GM23338 (cell line): ENCODE measurements around the gene S100A7. TPM values are rescaled to one million over a fixed set of nuclear protein-coding genes. Genes with fewer than 3 reads are reported as not detected.

Experiments
- ATAC-seq: fragments of 200-7000 bp; cut with Tn5 transposase; 3 replicates; pipeline ENCODE4 v1.9.1; 2020
- DNase-seq: peaks from one replicate; pipeline ENCODE4 v3.0.0-alpha.2; 2015; ENCODE audit warnings: low spot score
- H2AFZ ChIP-seq: fragments of 200-600 bp; sonication (generic); 2 replicates; pipeline ENCODE4 v1.8.0; 2016; ENCODE audit warnings: antibody characterized with exemption, mild to moderate bottlenecking, moderate library complexity
- H3F3A ChIP-seq: fragments of 200-600 bp; sonication (generic); replicated peaks from 2 replicates; pipeline ENCODE4 v1.8.0; 2017; ENCODE audit warnings: antibody characterized with exemption, mixed run types, low read depth
- H3K27ac ChIP-seq: fragments of 200-600 bp; sonication (generic); 2 replicates; pipeline ENCODE4 v1.6.1; 2016; ENCODE audit warnings: low read depth
- H3K27me3 ChIP-seq: fragments of 200-600 bp; sonication (generic); 2 replicates; pipeline ENCODE4 v1.8.0; 2016; ENCODE audit warnings: mild to moderate bottlenecking, mixed run types, moderate library complexity; ENCODE audit not compliant: insufficient read depth
- H3K36me3 ChIP-seq: fragments of 200-600 bp; sonication (generic); 2 replicates; pipeline ENCODE4 v1.8.0; 2016; ENCODE audit warnings: mild to moderate bottlenecking; ENCODE audit not compliant: insufficient read depth
- H3K4me1 ChIP-seq: fragments of 200-600 bp; sonication (generic); 2 replicates; pipeline ENCODE4 v1.8.0; 2016; ENCODE audit warnings: mild to moderate bottlenecking, moderate library complexity; ENCODE audit not compliant: insufficient read depth
- H3K4me2 ChIP-seq: fragments of 200-600 bp; sonication (generic); 2 replicates; pipeline ENCODE4 v1.7.1; 2017; ENCODE audit warnings: mixed run types
- H3K4me3 ChIP-seq: fragments of 200-600 bp; sonication (generic); 2 replicates; pipeline ENCODE4 v1.6.1; 2016; ENCODE audit warnings: mixed run types
- H3K79me2 ChIP-seq: fragments of 200-600 bp; sonication (generic); replicated peaks from 2 replicates; pipeline ENCODE4 v1.8.0; 2017; ENCODE audit warnings: mild to moderate bottlenecking; ENCODE audit not compliant: insufficient read depth
- H3K9me2 ChIP-seq: fragments of 200-600 bp; sonication (generic); 2 replicates; pipeline ENCODE4 v1.8.0; 2017; ENCODE audit not compliant: insufficient read depth
- H4K20me1 ChIP-seq: fragments of 200-600 bp; sonication (generic); replicated peaks from 2 replicates; pipeline ENCODE4 v1.8.0; 2017; ENCODE audit warnings: mild to moderate bottlenecking; ENCODE audit not compliant: insufficient read depth
- H3K27ac Mint-ChIP-seq: 2 replicates; pipeline ENCODE4 v1.8.0; 2020; ENCODE audit warnings: inconsistent platforms, mild to moderate bottlenecking, moderate library complexity, mixed read lengths
- H3K27me3 Mint-ChIP-seq: 3 replicates; pipeline ENCODE4 v1.8.0; 2022; ENCODE audit warnings: low read depth, mild to moderate bottlenecking, moderate library complexity, mixed read lengths, inconsistent platforms; ENCODE audit not compliant: insufficient read depth, poor library complexity
- H3K36me3 Mint-ChIP-seq: 3 replicates; pipeline ENCODE4 v1.8.0; 2021; ENCODE audit warnings: low read depth, mild to moderate bottlenecking, inconsistent platforms, moderate library complexity, mixed read lengths
- H3K4me1 Mint-ChIP-seq: 3 replicates; pipeline ENCODE4 v1.8.0; 2020; ENCODE audit warnings: mild to moderate bottlenecking, inconsistent platforms, mixed read lengths
- H3K4me3 Mint-ChIP-seq: 3 replicates; pipeline ENCODE4 v1.8.0; 2021; ENCODE audit warnings: moderate library complexity, mild to moderate bottlenecking, inconsistent platforms, mixed read lengths
- H3K9me3 Mint-ChIP-seq: 3 replicates; pipeline ENCODE4 v1.8.0; 2020; ENCODE audit warnings: moderate library complexity, mild to moderate bottlenecking, inconsistent platforms, mixed read lengths
- CREB1 ChIP-seq: fragments of 250-450 bp; sonication (Bioruptor Pico); IDR thresholded peaks from 2 replicates; pipeline ENCODE4 v1.5.0; 2020; ENCODE audit warnings: low read depth, mild to moderate bottlenecking, moderate library complexity
- EZH2 ChIP-seq: fragments of 200-600 bp; sonication (generic); IDR thresholded peaks from one replicate; pipeline ENCODE4 v1.8.0; 2017; ENCODE audit warnings: antibody characterized with exemption, mild to moderate bottlenecking, low read depth; ENCODE audit not compliant: unreplicated experiment
- EZH2phosphoT487 ChIP-seq: fragments of 200-600 bp; sonication (generic); IDR thresholded peaks from one replicate; pipeline ENCODE4 v1.8.1; 2018; ENCODE audit warnings: antibody characterized with exemption; ENCODE audit not compliant: unreplicated experiment
- JUNB ChIP-seq: IDR thresholded peaks from one replicate; pipeline ENCODE4 v1.6.1; 2016; ENCODE audit warnings: antibody characterized with exemption; ENCODE audit not compliant: unreplicated experiment
- NANOG ChIP-seq: IDR thresholded peaks from 2 replicates; pipeline ENCODE4 v1.6.1; 2016; ENCODE audit warnings: antibody characterized with exemption, borderline replicate concordance
- POLR2AphosphoS5 ChIP-seq: IDR thresholded peaks from 2 replicates; pipeline ENCODE4 v1.6.1; 2016; ENCODE audit warnings: antibody characterized with exemption, low read depth
- STAT1 ChIP-seq: IDR thresholded peaks from one replicate; pipeline ENCODE4 v1.6.1; 2016; ENCODE audit warnings: antibody characterized with exemption; ENCODE audit not compliant: unreplicated experiment
- ZNF114 ChIP-seq: fragments of 250-450 bp; sonication (Bioruptor Pico); IDR thresholded peaks from 2 replicates; pipeline ENCODE4 v1.5.0; 2020; ENCODE audit warnings: mild to moderate bottlenecking, moderate library complexity
- ZNF331 ChIP-seq: fragments of 250-450 bp; sonication (Bioruptor Pico); IDR thresholded peaks from 2 replicates; pipeline ENCODE4 v1.5.0; 2020; ENCODE audit warnings: low read depth, mild to moderate bottlenecking, moderate library complexity
- long read RNA-seq: library from polyadenylated mRNA; unstranded; transcript quantifications from one replicate; pipeline ENCODE4 v2.0.0, GENCODE V29; 2020; ENCODE audit not compliant: unreplicated experiment
- polyA plus RNA-seq: library from polyadenylated mRNA; unstranded; fragments of >200 nt; fragmentation: Nextera tagmentation; extraction: Ambion mirVana; gene quantifications from 2 replicates; pipeline ENCODE4 v1.2.1, GENCODE V29; 2016
- total RNA-seq: library from RNA; depleted of rRNA; stranded (reverse); fragments of >200 nt; shearing (Covaris generic); gene quantifications from 2 replicates; pipeline ENCODE4 v1.2.3, GENCODE V29; 2014; rRNA removed
- TF ChIP-seq, protein P1 (sequence below): IDR thresholded peaks from one replicate; pipeline ENCODE4 v1.6.1; 2018; ENCODE audit warnings: antibody characterized with exemption; ENCODE audit not compliant: unreplicated experiment
- TF ChIP-seq, protein P2 (sequence below): fragments of 250-450 bp; sonication (Bioruptor Pico); IDR thresholded peaks from 2 replicates; pipeline ENCODE4 v1.5.0; 2020; ENCODE audit warnings: mild to moderate bottlenecking, moderate library complexity
- TF ChIP-seq, protein P3 (sequence below): IDR thresholded peaks from 2 replicates; pipeline ENCODE4 v1.6.1; 2016; ENCODE audit warnings: antibody characterized with exemption
- TF ChIP-seq, protein P4 (sequence below), 2 experiments: fragments of 200-600 bp in 1 of 2; sonication (generic) in 1 of 2; conservative IDR thresholded peaks; 2 replicates each; pipeline versions ENCODE4 v1.5.1 to v1.6.1; 2016 to 2017; ENCODE audit warnings: antibody characterized with exemption in 2 of 2, low read depth in 2 of 2, mild to moderate bottlenecking in 2 of 2, moderate library complexity in 1 of 2

Gene S100A7
- not detected in 2 replicates for total RNA-seq
- not detected in 2 replicates for polyA plus RNA-seq
- long read RNA-seq, result 0 reads

DNA sequence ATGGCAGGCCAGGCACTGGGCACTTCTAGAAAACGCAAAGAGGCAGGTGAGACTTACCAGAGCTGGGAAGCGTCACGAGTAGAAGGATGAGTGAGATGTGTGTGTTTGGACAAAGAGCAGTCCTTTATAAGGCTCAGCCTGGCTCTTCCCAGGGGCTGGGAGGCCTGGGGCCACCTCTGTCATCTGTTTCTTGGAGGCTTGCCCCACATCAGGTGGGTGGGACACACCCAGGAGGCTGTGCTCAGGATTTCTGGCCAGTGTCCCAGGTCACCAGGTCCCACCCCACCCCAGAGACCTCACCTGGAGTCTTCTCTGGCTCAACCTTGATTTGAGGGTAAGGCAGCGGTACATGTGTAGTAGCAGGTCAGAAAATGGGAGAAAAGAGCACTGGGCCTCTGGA, at the start of gene S100A7:
TSS of gene S100A7 (minus strand) at position 101 of the 400 bp plus-strand sequence. CDS start 1,638 bp downstream, outside the sequence.
- TF ChIP-seq ZNF114 (CRISPR knock-in tag) (no peak), EZH2 (no peak), ZNF331 (CRISPR knock-in tag) (no peak), EZH2phosphoT487 (no peak), CREB1 (no peak), POLR2AphosphoS5 (no peak), STAT1 (no peak), NANOG (no peak), JUNB (no peak)
- TF ChIP-seq, protein P1, sequence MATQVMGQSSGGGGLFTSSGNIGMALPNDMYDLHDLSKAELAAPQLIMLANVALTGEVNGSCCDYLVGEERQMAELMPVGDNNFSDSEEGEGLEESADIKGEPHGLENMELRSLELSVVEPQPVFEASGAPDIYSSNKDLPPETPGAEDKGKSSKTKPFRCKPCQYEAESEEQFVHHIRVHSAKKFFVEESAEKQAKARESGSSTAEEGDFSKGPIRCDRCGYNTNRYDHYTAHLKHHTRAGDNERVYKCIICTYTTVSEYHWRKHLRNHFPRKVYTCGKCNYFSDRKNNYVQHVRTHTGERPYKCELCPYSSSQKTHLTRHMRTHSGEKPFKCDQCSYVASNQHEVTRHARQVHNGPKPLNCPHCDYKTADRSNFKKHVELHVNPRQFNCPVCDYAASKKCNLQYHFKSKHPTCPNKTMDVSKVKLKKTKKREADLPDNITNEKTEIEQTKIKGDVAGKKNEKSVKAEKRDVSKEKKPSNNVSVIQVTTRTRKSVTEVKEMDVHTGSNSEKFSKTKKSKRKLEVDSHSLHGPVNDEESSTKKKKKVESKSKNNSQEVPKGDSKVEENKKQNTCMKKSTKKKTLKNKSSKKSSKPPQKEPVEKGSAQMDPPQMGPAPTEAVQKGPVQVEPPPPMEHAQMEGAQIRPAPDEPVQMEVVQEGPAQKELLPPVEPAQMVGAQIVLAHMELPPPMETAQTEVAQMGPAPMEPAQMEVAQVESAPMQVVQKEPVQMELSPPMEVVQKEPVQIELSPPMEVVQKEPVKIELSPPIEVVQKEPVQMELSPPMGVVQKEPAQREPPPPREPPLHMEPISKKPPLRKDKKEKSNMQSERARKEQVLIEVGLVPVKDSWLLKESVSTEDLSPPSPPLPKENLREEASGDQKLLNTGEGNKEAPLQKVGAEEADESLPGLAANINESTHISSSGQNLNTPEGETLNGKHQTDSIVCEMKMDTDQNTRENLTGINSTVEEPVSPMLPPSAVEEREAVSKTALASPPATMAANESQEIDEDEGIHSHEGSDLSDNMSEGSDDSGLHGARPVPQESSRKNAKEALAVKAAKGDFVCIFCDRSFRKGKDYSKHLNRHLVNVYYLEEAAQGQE, result no peak
- TF ChIP-seq, protein P2, sequence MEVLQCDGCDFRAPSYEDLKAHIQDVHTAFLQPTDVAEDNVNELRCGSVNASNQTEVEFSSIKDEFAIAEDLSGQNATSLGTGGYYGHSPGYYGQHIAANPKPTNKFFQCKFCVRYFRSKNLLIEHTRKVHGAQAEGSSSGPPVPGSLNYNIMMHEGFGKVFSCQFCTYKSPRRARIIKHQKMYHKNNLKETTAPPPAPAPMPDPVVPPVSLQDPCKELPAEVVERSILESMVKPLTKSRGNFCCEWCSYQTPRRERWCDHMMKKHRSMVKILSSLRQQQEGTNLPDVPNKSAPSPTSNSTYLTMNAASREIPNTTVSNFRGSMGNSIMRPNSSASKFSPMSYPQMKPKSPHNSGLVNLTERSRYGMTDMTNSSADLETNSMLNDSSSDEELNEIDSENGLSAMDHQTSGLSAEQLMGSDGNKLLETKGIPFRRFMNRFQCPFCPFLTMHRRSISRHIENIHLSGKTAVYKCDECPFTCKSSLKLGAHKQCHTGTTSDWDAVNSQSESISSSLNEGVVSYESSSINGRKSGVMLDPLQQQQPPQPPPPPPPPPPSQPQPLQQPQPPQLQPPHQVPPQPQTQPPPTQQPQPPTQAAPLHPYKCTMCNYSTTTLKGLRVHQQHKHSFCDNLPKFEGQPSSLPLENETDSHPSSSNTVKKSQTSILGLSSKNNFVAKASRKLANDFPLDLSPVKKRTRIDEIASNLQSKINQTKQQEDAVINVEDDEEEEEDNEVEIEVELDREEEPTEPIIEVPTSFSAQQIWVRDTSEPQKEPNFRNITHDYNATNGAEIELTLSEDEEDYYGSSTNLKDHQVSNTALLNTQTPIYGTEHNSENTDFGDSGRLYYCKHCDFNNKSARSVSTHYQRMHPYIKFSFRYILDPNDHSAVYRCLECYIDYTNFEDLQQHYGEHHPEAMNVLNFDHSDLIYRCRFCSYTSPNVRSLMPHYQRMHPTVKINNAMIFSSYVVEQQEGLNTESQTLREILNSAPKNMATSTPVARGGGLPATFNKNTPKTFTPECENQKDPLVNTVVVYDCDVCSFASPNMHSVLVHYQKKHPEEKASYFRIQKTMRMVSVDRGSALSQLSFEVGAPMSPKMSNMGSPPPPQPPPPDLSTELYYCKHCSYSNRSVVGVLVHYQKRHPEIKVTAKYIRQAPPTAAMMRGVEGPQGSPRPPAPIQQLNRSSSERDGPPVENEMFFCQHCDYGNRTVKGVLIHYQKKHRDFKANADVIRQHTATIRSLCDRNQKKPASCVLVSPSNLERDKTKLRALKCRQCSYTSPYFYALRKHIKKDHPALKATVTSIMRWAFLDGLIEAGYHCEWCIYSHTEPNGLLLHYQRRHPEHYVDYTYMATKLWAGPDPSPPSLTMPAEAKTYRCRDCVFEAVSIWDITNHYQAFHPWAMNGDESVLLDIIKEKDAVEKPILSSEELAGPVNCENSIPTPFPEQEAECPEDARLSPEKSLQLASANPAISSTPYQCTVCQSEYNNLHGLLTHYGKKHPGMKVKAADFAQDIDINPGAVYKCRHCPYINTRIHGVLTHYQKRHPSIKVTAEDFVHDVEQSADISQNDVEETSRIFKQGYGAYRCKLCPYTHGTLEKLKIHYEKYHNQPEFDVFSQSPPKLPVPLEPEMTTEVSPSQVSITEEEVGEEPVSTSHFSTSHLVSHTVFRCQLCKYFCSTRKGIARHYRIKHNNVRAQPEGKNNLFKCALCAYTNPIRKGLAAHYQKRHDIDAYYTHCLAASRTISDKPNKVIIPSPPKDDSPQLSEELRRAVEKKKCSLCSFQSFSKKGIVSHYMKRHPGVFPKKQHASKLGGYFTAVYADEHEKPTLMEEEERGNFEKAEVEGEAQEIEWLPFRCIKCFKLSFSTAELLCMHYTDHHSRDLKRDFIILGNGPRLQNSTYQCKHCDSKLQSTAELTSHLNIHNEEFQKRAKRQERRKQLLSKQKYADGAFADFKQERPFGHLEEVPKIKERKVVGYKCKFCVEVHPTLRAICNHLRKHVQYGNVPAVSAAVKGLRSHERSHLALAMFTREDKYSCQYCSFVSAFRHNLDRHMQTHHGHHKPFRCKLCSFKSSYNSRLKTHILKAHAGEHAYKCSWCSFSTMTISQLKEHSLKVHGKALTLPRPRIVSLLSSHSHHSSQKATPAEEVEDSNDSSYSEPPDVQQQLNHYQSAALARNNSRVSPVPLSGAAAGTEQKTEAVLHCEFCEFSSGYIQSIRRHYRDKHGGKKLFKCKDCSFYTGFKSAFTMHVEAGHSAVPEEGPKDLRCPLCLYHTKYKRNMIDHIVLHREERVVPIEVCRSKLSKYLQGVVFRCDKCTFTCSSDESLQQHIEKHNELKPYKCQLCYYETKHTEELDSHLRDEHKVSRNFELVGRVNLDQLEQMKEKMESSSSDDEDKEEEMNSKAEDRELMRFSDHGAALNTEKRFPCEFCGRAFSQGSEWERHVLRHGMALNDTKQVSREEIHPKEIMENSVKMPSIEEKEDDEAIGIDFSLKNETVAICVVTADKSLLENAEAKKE (CRISPR knock-in tag), result no peak
- TF ChIP-seq, protein P3, sequence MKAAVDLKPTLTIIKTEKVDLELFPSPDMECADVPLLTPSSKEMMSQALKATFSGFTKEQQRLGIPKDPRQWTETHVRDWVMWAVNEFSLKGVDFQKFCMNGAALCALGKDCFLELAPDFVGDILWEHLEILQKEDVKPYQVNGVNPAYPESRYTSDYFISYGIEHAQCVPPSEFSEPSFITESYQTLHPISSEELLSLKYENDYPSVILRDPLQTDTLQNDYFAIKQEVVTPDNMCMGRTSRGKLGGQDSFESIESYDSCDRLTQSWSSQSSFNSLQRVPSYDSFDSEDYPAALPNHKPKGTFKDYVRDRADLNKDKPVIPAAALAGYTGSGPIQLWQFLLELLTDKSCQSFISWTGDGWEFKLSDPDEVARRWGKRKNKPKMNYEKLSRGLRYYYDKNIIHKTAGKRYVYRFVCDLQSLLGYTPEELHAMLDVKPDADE, result no peak
- TF ChIP-seq, protein P4, sequence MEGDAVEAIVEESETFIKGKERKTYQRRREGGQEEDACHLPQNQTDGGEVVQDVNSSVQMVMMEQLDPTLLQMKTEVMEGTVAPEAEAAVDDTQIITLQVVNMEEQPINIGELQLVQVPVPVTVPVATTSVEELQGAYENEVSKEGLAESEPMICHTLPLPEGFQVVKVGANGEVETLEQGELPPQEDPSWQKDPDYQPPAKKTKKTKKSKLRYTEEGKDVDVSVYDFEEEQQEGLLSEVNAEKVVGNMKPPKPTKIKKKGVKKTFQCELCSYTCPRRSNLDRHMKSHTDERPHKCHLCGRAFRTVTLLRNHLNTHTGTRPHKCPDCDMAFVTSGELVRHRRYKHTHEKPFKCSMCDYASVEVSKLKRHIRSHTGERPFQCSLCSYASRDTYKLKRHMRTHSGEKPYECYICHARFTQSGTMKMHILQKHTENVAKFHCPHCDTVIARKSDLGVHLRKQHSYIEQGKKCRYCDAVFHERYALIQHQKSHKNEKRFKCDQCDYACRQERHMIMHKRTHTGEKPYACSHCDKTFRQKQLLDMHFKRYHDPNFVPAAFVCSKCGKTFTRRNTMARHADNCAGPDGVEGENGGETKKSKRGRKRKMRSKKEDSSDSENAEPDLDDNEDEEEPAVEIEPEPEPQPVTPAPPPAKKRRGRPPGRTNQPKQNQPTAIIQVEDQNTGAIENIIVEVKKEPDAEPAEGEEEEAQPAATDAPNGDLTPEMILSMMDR (conservative IDR thresholded peaks at IDR 0.05; ENCODE audit: low read depth in 2 of 2), result no peak
- H3K27ac ChIP-seq, result no peak within 1 kb of the TSS
- Mint-ChIP-seq H3K27ac (no peak within 1 kb of the TSS), H3K4me1 (peaks cover 5% of the 10 kb centered on the region), H3K4me3 (no peak within 1 kb of the TSS), H3K36me3 (no peaks in the 10 kb centered on the region; the same call in 2 of the 3 replicates), H3K9me3 (no peaks in the 10 kb centered on the region; the same call in 2 of the 3 replicates), H3K27me3 (peaks cover 3% of the 10 kb centered on the region)
- no peaks in the 10 kb centered on the region for H4K20me1 ChIP-seq
- H3K4me1 ChIP-seq, result peaks cover 2% of the 10 kb centered on the region; the same call in 1 of the 2 replicates
- H3K27me3 ChIP-seq, result no peaks in the 10 kb centered on the region
- ATAC-seq (no peak), DNase-seq (no peak)
- no peaks in the 10 kb centered on the region for H3K36me3 ChIP-seq
- H3F3A ChIP-seq, result no peaks in the 10 kb centered on the region
- no peak within 1 kb of the TSS for H2AFZ ChIP-seq
- no peaks in the 10 kb centered on the region for H3K9me2 ChIP-seq
- H3K4me3 ChIP-seq, result no peak within 1 kb of the TSS
- no peak within 1 kb of the TSS for H3K4me2 ChIP-seq
- H3K79me2 ChIP-seq, result no peaks in the 10 kb centered on the region
